NCI-H2227 (cell line): ENCODE data around the gene RHBDD1.

Experiments
- DNase-seq: peaks from one replicate; lab custom pipeline; 2025; ENCODE audit not compliant: unreplicated experiment; lab: John Stamatoyannopoulos, UW

The RHBDD1 gene

DNA sequence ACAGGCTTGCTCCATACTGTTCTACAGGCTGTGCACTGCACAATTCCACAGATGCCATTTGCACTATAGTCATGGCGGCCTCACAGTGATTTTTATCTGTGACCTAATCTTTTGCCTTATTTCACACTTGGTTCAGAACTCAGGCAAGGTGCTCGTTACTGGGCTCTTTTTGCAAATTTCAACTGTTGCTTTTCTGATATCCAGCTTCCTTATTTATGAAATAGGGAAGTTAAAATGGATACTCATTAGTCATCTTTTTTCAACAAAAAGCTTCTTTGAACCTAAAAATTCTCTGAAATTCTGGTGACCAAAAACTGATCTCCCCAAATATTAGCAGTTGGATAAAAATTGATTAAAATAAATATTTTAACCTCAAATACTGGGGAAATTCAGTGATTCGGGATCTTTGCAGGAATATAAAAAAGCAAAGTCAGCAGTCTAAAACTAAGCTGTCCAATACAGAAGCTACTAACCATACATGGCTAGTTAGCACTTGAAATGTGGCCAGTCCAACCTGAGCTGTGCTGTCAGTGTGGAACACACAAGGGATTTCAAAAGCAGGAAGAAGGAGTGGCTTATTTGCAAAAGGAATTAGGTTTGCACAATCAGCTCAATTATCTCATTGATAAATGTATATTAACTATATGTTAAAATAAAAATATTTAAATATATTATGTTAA is 193.7 kb downstream of the RHBDD1 start:
- DNase-seq: no peak

DNA sequence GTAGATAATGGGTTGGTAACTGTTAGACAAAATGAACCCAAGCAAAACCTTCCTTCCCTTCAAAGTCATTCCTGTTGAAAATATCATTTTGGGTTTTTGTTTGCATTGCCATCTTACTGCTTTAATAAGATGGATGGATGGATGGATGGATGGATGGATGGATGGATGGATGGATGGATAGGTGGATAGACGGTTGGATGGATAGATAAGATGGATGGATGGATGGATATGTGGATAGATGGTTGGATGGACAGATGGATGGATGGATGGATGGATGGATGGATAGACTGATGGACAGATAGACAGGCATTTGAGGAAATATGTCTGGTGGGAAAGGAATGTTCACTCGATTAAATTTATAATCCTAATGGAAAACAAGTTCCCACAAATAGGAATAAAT is 194.9 kb downstream of the RHBDD1 start:
- no peak for DNase-seq

DNA sequence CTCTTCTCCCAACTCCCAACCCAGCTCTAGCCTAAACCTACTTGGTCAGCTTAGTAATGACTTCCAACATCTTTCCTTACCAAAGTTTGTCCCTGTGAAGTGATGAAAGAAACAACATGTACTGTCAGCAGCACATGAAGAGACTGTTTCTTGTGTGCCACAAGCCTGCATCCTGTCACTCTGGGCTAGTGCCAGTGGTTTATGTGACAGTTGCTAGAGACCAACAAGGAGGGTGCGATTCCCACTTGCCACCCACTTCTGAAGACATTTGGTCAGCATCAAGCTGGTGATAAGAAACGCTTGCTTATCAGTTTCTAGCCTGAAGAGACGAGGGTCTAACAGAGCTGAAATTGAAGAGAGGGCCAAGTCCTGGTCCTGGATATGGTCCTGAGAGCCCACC is 195.5 kb downstream of the RHBDD1 start:
- no peak for DNase-seq

DNA sequence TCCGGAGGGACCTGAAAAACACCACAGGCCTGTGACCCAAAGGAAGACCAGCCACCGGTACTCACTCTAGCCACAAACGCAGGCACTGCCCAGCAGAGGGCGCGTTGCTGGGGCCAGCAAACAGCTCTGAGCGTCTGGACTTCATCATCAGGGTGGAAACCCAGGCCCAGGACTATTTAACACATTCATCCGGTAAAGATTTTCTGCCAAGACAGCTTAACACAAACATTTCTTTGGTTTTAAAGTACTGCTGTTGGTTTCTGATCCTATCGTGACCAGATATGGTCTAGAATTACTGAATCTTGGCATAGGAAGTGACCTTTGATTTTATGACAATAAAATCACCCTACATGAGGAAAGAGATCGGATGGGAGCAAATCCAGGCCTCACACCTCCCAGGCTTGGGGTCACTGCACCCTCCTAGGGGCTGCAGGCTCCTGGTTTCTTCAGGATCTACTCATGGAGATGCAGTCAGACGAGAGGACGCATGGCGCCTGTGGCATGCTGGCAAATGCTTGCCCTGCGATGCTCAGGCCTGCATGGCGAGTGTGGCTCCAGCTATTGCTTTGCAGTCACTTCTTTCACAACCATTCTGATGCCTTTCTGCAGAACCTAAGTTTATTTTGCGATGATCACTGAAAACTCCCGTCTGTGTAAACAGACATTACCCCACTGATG is 197.8 kb downstream of the RHBDD1 start:
- peak; percentile 39 for DNase-seq

DNA sequence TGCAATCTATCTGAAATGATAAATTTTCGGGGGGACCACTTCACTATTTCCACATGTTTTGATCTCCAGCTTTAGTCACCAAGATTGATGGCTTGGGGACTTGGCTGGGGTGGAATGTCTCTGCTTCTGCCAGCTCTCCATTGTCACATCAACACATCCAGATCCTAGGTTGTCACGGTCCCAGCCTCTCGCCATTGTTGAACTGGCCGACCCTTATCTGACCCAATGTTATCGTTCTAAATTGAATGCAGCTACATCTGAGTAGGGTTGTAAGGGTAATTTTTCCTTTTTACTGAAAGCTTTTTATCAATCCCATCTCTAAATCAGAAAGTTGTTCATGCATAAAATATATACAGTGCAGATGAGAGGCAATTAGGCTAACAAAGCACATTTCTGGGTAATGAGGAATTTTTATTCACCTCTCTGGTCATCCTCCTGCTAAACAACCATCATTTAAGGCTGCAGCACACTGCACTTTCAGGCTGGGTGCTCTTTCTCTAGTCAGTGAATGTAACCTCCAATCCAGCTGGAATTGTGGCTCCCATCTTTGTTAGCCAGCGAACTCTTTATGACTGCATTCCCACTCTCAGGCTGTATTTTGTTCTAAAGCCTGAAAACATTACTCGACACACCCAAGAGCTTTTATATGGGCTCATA is 200.0 kb downstream of the RHBDD1 start:
- DNase-seq: no peak

DNA sequence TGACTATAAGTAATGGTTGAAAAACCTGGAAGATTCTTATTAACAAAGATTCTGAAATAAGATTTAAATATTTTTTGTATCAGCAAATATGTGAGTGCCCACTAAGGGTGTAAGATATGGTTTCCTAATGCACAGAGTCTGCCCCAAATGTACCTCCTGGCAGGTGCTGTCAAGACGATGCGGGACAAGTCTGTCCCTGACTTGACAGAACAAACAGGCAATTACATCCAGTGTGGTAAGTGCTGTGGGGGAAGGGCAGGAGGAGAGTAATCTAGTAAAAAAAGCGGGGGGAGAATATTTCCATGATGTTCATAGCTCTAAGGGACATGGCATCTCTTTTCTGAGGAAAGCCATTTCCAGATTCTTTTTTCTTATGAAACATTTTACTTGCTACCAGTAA is 200.7 kb downstream of the RHBDD1 start:
- DNase-seq: peak; percentile 20

DNA sequence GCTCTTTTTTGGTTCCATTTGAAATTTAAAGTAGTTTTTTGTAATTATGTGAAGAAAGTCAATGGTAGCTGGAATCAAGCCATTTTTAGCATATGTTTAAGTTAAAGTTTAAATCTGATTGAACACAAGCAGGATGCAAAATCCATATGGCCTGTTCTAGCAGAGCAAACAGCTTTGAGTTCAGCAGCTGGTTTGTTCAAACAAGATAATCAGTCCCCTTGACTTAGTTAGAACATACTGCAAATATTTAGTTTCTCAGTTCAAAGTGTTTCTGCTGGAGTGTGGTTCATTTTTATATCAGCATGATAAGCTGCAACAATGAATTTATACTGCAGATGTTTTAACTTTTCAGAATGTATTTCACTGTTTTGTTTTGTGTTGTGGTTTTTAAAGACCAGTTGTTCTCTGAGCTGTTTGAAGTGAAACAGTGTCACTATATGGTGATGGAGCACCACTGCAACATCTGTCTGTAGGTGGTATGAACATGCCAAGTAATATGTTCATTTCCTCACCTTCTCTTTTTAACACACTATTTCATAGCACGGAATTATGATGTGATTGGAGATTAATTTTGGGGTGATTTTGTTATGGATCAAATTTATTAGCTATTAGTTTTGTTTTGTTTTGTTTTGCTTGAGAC is 202.8 kb downstream of the RHBDD1 start:
- DNase-seq: no peak

DNA sequence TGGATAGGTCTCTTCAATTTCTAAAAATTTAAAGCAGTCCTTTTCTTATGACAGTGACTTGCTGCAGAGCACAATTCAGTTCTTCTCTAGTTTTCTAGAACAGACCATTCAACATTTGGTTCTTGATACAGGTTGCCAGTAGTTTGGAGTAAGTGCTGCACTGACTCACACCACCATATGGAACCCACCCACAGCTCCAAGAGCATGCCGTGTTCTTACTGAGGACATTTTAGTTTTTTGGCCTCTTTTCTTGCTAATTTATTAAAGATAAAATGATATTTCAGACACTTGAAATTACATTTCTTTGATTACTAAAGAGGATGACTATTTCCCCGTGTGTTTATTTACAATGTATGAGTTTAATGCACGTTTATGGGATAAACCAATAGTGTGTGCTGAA is 208.1 kb downstream of the RHBDD1 start:
- DNase-seq: no peak
